Measurements from ENCODE around the gene GABBR2.

Gene GABBR2

GRCh38 chr9:98519641-98520040 is 189.1 kb downstream of the GABBR2 start:
- peaks cover 3% of the 10 kb centered on the region for H3K9me3 Mint-ChIP-seq
- H3K4me1 Mint-ChIP-seq, result no peaks in the 10 kb centered on the region
- H3K36me3 Mint-ChIP-seq (ENCODE audit: low read depth), result no peaks in the 10 kb centered on the region
- no peak for TF ChIP-seq CTCF (IDR thresholded peaks at IDR 0.05; ENCODE audit: unreplicated experiment in 3 of 3)
- no peak overlapping the region for H3K4me3 Mint-ChIP-seq
- H3K27ac Mint-ChIP-seq, result no peak overlapping the region
- H3K27me3 Mint-ChIP-seq (ENCODE audit: low read depth), result peaks cover 30% of the 10 kb centered on the region

- no peaks in the 10 kb centered on the region for H3K9me3 Mint-ChIP-seq
- no peak overlapping the region for H3K27ac Mint-ChIP-seq
- H3K27me3 Mint-ChIP-seq (ENCODE audit: low read depth), result peaks cover 29% of the 10 kb centered on the region
- H3K36me3 Mint-ChIP-seq (ENCODE audit: low read depth), result no peaks in the 10 kb centered on the region
- no peak overlapping the region for H3K4me3 Mint-ChIP-seq
- TF ChIP-seq CTCF (IDR thresholded peaks at IDR 0.05; ENCODE audit: unreplicated experiment in 3 of 3), result no peak
- no peaks in the 10 kb centered on the region for H3K4me1 Mint-ChIP-seq
These were observed 190.2 kb downstream of the GABBR2 start for GRCh38 chr9:98518556-98518955.

- TF ChIP-seq CTCF (IDR thresholded peaks at IDR 0.05; ENCODE audit: unreplicated experiment in 3 of 3), result no peak
- Mint-ChIP-seq H3K4me1 (no peaks in the 10 kb centered on the region), H3K9me3 (no peaks in the 10 kb centered on the region), H3K27ac (no peak overlapping the region), H3K27me3 (ENCODE audit: low read depth) (peaks cover 23% of the 10 kb centered on the region), H3K4me3 (no peak overlapping the region), H3K36me3 (ENCODE audit: low read depth) (no peaks in the 10 kb centered on the region)
These were observed 191.0 kb downstream of the GABBR2 start for GRCh38 chr9:98517761-98518160.

- Mint-ChIP-seq H3K4me1 (no peaks in the 10 kb centered on the region), H3K27me3 (ENCODE audit: low read depth) (peaks cover 20% of the 10 kb centered on the region), H3K27ac (no peak overlapping the region), H3K9me3 (no peaks in the 10 kb centered on the region), H3K4me3 (no peak overlapping the region), H3K36me3 (ENCODE audit: low read depth) (no peaks in the 10 kb centered on the region)
- TF ChIP-seq CTCF (IDR thresholded peaks at IDR 0.05; ENCODE audit: unreplicated experiment in 3 of 3), result no peak
These were observed 191.7 kb downstream of the GABBR2 start for GRCh38 chr9:98516897-98517503.

GRCh38 chr9:98516205-98516896 is 192.4 kb downstream of the GABBR2 start:
- no peak for TF ChIP-seq CTCF (IDR thresholded peaks at IDR 0.05; ENCODE audit: unreplicated experiment in 3 of 3)
- Mint-ChIP-seq H3K4me1 (no peaks in the 10 kb centered on the region), H3K36me3 (ENCODE audit: low read depth) (no peaks in the 10 kb centered on the region), H3K27ac (no peak overlapping the region), H3K27me3 (ENCODE audit: low read depth) (peaks cover 17% of the 10 kb centered on the region), H3K4me3 (no peak overlapping the region), H3K9me3 (no peaks in the 10 kb centered on the region)
